Iris pigment epithelial cell (primary cell): Measurements from ENCODE around the gene COL26A1.

Experiments used
- DNase-seq: peaks from one replicate; pipeline ENCODE4 v3.0.0-alpha.2; 2011; ENCODE audit warnings: low read depth

The COL26A1 gene

DNA sequence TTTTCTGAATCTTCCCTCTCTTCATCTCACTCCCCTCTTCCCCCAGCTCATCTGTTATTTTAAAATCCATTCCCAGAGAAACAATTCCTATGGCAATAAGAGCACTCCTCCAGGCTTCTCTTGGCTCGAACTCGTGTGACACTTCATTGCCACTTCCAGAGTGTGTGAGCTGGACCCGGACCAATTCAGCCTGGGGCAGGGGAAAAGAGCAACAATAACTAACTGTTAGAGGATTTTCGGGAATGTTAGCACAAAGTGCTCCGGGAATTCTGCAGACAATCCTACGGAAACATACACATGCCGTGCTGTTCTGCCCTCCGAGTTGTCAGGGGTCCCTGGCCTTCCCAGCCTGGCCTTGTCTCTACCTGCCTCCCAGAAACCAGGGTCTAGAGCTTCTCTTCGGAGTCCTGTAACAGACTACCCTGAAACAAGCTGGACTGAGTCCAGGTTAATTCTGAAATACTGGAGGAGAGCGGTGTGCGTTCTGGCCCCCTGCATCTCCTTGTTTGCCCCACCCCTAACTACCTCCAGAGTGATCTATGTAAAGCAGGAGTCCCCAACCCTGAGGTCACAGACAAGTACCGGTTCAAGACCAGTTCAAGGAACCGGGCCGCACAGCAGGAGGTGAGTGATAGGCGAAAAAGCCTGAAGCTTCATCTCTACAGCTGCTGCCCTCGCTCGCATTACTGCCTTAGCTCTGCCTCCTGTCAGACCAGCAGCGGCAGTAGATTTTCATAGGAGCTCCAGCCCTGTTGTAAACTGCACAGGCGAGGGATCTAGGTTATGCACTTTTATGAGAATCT is 11.3 kb downstream of the COL26A1 start:
- DNase-seq = no peak

DNA sequence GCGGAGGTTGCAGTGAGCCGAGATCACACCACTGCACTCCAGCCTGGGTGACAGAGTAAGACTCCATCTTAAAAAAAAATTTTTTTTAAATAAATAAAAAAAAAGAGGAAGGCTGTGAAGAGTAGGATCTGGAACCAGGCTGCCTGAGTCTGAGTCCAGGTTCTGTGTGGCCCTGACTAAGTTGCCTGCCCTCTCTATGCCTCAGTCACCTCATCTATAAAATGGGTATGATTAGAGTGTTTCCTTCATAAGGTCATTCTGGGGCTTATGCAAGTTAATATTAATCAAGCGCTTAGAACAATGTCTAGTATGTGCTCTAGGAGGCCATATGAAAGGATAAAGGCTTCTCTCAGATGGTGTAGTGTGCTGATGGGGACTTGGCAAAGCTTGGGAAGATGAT is 12.3 kb downstream of the COL26A1 start:
- DNase-seq = no peak

DNA sequence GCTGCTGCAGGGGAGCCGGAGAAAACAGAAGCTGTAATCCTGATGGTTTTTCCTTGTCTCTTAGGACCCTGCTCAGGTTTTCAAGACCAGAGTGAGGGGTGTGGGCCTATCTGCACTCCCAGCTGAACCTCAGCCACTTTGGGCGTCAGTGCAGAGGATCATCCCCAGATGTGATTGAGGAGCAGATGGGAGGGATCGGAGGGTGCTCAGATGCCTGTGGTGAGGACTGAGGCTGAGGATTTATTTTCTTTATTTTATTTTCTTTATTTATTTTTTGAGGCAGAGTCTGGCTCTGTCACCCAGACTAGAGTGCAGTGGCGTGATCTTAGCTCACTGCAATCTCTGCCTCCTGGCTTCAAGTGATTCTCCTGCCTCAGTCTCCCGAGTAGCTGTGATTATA is 13.9 kb downstream of the COL26A1 start:
- no peak for DNase-seq

DNA sequence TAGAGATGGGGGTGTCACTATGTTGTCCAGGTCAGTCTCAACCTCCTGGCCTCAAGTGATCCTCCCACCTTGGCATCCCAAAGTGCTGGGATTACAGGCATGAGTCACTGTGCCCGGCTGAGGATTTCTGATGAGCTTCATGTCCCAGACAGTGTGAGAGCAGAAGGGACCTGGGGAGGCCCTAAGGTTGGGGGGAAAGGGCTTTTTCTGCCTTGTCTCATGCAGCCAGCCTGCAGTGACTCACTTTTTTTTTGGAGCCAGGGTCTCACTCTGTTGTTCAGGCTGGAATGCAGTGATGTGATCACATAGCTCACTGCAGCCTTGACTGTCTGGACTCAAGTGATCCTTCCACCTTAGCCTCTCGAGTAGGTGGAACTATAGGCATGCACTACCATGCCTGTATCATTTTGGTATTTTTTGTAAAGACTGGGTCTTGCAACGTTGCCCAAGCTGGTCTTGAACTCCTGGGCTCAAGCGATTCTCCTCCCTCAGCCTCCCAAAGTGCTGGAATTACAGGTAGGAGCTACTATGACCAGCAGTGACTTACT is 14.6 kb downstream of the COL26A1 start:
- DNase-seq = no peak

DNA sequence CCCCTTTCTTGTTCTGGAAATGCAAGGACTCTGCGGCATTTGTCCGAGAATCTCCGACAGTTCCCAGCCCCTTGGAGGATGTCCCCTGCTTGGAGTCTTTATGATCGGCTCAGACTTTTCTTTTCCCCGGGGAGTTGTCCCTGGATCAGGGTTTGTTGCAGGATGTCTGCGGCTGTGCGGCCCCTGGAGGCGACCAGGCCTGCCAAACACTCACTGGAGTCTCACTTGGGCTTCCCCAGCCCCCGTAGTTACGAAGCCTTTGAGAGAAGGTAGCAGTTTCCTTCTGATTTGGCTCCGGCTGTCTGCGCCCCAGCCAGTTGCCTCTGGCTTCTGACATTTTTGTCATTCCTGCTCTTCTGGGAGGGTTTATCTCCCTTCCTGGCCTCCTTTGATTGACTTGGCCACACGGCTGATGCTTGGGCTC is 16.1 kb downstream of the COL26A1 start:
- DNase-seq = no peak

DNA sequence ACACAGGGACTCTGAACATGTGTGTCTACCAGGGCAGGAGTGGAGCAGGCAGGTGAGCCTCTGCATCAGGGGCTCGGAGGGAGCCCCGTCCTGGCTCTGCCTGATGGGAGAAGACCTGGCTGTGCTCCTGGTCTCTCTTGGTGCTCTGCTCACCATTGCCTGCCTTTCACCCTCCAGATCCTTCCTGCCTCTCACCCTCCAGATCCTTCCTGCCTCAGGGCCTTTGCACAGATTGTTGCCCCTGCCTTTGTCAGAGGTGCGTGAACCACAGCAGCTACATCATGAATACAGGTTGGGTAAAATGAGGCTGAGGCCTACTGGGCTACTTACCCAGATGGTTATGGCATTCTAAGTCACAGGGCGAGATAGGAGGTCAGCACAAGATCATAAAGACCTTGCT is 16.6 kb downstream of the COL26A1 start:
- DNase-seq = no peak

DNA sequence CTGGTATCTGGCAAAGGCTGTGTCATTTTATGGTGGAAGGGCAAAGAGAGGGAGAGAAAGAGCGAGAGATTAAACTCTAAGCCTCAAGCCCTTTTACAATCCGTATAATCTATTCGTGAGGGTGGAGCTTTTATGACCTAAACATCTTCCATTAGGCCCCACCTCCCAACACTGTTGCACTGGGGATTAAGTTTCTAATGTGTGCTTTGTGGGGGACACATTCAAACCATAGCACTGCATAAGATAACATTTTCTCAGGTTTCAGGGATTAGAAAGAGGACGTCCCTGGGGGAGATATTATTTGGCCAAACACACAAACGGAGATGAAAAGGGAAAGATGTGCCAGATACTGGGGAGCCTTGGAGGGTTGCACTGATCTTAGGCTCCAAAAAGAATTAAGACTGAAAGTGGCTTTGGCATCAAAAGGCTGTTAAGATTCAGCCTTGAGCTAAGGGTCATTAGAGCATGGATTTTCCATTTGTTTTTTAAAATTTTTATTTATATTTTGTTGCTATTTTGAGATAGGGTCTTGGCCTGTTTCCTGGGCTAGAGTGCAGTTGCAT is 19.0 kb downstream of the COL26A1 start:
- DNase-seq = no peak

DNA sequence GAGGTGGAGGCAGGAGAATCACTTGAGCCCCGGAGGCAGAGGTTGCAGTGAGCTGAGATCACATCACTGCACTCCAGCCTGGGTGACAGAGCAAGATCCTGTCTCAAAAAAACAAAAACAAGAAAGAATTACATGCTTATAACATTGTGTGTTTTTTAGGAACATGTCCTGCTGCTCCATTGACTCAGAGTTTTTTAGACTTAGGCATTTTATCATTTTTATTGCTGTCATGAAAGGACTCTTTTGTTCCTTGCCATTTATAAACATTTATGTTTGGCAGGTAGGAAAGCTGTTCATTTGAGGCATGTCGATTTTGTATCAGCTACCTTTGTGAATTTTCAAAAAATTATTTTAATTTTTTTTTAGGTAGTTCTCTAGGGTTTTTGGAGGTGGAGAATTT is 20.3 kb downstream of the COL26A1 start:
- DNase-seq = no peak

DNA sequence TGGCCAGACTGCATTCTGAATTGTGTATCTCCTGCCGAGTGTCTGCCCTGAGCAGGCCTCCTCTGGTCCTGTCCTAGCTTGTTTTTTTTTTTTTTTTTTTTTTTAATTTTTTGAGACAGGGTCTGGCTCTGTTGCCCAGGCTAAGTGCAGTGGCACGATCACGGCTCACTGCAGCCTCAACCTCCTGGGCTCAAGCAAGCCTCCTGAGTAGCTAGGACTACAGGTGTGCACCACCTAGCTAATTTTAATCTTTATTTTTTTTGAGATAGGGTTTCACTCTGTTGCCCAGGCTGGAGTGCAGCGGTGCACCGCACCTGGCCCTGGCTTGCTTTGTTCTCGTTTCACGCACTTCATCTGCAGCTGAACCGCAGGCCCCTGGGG is 23.5 kb downstream of the COL26A1 start:
- no peak for DNase-seq

DNA sequence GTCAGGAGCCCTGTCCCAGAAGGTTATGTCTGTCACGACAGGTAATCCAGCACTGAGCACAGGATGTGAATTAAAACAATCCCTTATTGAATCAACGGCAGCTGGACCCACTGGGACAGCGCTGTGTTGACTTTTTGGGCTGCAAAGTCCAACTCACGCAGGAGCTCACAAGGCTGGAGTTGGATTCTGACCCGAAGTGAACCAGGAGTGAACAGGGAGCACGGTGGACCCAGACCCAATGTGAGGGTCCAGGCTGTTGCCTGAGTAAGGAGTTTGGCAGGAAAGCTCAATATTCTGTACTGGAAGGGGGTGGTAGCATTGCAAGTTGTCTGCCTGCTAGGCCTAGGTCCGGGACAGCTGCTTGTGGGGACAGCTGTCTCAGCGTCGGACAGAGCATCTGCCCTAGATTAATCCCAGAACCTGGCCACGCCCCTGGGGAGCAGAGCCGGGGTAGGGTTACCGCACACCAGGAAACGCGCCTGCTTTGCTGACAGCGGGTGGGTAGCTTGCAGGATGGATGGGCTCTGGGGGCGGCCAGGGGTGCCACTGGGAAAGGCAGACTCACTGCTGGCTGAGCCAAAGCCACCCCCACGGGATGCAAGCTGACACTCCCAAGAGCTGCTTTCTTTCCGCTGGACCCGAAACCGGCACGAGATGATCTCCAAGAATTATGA is 24.0 kb downstream of the COL26A1 start:
- no peak for DNase-seq

DNA sequence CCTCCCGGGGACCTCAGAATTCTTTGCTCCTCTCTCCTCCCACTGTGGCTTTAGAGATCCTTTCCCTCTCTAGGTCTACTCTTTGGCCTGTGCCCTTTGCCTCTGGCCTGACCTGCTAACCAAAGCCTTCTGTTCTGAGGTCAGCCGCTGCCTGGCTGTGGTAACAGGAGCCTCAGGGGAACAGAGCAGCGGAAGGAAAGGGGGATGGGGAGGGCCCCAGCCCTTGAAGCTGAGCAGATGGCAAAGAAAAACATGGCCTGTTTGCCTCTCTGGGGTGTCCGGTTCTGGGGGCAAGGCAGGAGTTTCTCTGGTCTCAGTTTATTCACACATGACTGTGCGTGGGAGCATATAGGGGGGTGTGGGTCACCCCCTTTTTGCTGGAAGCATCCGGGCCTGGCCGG is 28.2 kb downstream of the COL26A1 start:
- DNase-seq = peak; percentile 22

DNA sequence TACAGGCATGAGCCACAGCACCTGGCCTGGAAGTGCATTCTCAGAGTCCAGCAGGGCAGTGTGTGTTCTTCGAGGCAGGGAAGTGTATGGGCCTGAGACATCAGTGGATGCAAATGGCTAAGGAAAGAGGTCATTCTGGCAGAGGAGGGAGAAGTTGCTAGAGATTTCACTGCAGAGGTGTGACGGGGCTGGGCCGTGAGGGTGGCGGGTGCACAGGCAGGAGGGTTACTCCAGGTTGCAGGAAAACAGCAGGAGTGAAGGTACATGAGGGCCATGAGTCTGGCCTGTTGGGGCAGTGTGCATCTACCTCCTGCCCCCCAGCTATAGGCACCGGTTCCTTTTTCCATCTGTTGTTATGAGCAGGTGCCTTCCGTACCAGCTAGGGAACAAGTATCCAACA is 29.3 kb downstream of the COL26A1 start:
- DNase-seq = no peak

DNA sequence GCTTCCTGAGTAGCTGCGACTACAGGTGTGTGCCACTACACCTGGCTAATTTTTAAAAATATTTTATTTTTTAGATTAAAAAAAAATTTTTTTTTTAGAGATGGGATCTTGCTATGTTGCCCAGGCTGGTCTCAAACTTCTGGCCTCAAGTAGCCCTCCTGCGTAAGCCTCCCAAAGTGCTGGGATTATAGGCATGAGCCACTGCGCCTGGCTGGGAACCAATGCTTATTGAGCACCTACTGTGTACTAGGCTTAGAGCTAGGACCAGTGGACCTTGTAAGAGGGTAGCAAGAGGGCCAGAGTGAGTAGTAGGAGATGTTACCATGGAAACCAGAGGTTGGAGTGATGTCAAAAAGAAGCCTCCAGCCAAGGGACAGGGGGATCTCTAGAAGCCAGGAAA is 31.2 kb downstream of the COL26A1 start:
- DNase-seq = no peak

DNA sequence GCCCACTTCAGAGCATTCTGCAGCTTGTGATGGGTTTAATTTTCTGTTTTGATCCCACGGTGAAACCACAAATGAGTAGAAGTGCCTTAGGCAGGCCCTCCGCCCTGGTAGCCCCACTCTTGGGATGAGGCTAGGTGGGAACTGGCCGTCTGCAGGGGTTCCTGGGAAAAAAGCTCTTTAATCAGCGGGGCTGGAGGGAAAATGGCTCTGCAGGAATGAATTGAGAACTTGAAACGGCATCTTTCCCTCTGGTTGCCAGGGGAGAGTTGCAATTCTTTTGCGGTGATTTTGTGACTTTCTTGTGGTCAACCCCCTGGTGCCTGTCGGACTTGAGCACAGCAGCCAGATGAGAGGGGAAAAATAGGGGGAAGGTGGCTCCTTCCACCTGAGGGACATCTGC is 32.7 kb downstream of the COL26A1 start:
- no peak for DNase-seq

DNA sequence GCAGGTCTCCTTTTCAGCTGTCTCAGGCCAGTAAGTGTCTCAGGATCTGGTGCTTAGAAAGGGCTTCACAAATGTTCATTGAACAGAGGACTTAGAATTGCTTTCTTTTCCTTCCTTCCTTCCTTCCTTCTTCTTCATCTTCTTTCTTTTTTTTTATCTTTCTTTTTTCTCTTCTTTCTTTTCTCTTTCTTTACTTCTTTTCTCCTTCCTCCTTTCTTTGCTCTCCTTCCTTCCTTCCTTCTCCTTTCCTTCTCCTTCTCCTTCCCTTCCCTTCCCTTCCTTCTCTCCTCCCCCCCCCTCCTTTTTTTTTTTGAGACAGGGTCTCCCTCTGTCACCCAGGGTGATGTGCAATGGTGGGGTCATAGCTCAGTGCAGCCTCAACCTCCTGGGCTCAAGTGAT is 34.6 kb downstream of the COL26A1 start:
- DNase-seq = no peak

DNA sequence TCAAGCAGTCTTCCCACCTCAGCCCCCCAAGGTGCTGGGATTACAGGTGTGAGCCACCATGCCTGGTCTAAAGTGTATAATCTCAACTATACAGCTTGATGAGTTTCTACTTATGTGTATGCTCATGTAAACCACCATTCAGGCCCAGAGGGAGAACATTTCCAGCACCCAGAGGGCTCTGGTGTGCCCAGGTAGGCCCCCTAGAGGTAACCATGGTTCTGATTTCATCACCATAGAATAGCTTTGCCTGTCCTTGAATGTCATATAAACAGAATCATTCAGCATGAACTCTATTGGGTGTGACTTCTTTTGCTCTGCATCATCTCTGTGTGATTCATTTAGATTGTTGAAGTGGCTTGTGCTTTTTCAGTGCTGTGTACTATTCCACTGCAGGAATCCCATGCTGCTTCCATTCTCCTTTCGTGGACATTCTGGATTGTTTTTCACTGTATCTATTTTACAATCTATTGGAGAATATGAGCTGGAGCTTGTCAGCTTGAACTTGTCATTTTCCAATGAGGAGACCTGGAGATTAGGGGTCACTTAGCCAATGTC is 35.2 kb downstream of the COL26A1 start:
- no peak for DNase-seq

DNA sequence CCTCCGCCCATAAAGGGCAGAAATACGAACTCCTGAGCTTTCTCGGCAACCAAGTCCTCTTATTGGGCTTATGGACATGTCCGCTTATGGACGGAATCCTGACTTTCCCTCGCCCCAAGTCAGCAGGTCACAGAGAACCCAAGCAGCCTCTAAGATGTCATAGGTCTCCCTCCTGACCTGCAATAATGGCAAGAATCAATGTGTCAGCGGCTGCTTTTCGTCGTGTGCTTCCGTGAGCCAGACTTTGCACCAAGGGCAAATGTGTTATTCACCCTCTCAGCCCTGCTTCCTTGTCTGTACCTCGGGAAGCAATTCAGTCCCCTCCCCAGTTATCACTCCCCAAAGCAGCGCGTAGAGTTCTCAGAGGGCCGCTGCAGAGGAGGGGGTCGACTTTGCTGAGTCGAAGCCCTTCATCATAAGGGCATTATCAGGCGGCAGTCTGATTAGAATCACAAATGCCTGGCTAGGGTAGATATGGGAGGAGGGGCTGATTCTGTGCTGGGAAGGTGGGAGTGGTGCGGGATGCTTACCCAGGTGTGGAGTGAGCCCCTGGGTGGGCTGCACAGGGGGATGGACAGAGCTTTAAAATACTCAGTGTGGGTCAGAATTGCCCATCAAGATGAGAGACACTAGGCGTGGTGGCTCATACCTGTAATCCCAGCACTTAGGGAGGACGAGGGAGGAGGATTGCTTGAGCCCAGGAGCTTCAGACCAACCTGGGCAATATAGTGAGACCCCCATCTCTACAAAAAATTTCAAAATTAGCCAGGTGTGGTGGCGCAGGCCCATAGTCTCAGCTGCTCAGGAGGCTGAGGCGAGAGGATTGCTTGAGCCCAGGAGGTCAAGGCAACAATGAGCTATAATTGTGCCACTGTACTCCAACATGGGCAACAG is 36.0 kb downstream of the COL26A1 start:
- no peak for DNase-seq

DNA sequence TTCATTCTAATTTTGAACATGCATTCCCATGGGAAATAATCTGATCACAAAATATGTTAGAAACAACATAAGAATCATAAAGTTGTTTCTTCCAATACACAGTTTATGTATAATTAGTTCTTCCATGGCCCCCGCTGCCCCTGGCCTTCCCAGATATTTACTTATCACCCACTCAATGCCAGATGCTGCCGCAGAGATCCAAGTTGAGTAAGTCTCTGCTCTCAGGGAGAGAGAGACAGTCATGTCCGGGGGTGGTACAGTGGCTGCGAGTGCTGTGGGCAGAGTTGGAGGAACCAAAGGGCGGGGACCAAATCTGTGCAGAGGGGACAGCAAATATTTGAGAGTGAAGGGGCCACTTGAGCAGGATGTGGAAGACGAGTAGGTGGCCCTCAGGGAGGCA is 37.1 kb downstream of the COL26A1 start:
- no peak for DNase-seq

DNA sequence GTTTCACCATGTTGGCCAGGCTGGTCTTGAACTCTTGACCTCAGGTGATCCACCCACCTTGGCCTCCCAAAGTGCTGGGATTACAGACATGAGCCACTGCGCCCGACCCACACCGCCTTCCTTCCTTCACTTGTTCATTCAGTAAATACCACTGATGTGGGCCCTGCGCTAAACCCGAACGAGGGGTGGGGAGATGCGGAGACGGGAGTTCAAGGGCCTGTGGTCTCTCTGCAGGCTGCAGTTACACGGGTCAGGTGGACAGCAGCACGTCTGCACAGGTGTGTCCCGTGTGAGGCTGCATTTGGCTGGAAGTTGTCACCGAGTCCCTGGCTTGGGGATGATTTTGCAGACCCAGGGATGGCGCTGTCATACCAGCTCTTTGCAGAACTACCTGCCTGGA is 38.1 kb downstream of the COL26A1 start:
- DNase-seq = no peak

DNA sequence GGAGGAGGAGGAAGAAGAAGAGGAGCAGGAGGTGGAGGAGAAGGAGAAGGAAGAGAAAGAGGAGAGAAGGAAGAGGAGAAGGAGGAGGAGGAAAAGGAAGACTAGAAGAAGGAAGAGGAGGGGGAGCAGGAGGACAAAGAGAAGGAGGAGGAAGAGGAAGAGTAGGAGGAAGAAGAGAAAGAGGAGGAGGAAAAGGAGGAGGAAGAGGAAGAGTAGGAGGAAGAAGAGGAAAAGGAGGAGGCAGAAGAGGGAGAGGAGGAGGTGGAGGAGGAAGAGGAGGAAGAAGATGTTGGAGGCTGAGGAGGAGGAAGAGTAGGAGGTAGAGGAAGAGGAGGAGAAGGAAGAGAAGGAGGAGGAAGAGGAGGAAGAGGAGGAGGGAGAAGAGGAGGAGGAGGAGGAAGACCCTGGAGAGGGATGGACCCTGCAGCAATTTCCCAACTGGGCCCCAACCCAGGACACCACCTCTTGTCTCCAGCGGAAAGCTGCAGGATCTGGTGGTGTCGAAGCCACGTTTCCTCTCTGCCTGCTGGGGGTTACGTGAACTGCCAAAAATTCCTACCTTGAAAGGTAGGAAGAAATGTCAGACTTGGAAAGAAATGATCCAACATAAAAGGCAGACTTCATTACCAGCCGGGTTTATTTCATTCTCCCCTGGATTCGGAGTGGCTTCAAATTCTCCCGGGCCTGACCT is 38.9 kb downstream of the COL26A1 start:
- no peak for DNase-seq

DNA sequence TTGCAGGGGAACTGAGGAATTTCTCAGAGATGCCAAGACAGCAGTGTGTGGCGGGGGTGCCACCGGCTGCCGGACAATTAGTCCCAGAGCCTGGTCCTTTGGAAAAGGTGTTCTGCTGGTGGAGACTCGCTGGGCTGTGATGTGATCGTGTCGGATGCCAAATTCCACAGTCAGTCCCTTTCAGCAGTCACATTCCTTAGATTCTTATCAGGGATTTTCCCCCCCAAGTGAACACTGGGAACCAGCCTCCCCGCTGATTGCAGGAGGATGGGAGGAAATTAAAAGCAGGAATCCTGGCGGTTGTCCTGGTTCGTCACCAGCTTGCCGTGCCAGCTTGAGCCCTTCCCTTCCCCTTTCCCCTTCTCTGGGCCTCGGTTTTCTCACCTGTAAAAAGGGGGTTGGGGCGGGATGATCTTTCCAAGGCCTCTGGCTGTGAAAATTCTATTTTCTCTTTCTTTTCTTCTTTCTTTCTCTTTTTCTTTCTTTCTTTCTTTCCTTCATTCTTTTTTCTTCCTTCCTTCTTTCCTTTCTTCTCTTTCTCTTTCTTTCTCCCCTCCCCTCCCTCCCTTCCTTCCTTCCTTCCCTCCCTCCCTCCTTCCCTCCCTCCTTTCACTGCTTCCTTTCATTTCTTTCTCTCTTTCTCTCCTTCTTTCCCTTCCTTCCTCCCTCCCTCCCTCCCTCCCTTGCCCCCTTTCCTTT is 39.6 kb downstream of the COL26A1 start:
- DNase-seq = peak; percentile 22
